CD4-positive, alpha-beta T cell treated with Interleukin-17A for 4 hours (primary cell): ENCODE results near the gene PWWP3B.
"Not testable (repeated sequence)": the region's sequence is repeated elsewhere in the genome, so short reads cannot be mapped to it uniquely, and the experiment has no call there.

Experiments used
- DNase-seq: peaks from one replicate; pipeline ENCODE4 v3.0.0-alpha.2; 2020; ENCODE audit warnings: mixed read lengths

Gene PWWP3B

GRCh38 chrX:106168107-106168506, at the start of gene PWWP3B:
Gene PWWP3B, plus strand, starts transcription at chrX:106168305. Its CDS starts 37,128 bp downstream, at chrX:106205433.
- no peak for DNase-seq

- DNase-seq, result no peak
Measured at GRCh38 chrX:106139048-106139447, 29.1 kb upstream of the PWWP3B start.

- DNase-seq, result no peak
Measured at GRCh38 chrX:106144755-106145639, 23.1 kb upstream of the PWWP3B start.

GRCh38 chrX:106150701-106151100, 17.4 kb upstream of the PWWP3B start:
- no peak for DNase-seq

GRCh38 chrX:106159861-106160282, 8.2 kb upstream of the PWWP3B start:
- DNase-seq, result no peak

GRCh38 chrX:106170318-106170717, 2.2 kb downstream of the PWWP3B start:
- DNase-seq, result no peak

- no peak for DNase-seq
Measured at GRCh38 chrX:106171293-106171820, 3.3 kb downstream of the PWWP3B start.

GRCh38 chrX:106177106-106177981, 9.2 kb downstream of the PWWP3B start:
- no peak for DNase-seq

GRCh38 chrX:106177982-106178321, 9.8 kb downstream of the PWWP3B start:
- no peak for DNase-seq

GRCh38 chrX:106178826-106179225, 10.7 kb downstream of the PWWP3B start:
- no peak for DNase-seq

- DNase-seq, result not testable (repeated sequence)
Measured at GRCh38 chrX:106183685-106184084, 15.6 kb downstream of the PWWP3B start.

GRCh38 chrX:106201502-106202178, 33.5 kb downstream of the PWWP3B start:
- DNase-seq, result no peak

- DNase-seq, result no peak
Measured at GRCh38 chrX:106203315-106203714, 35.2 kb downstream of the PWWP3B start.

- no peak for DNase-seq
Measured at GRCh38 chrX:106208154-106208553, 40.0 kb downstream of the PWWP3B start.
